Heart left ventricle (tissue), 16 donors: ENCODE measurements around the gene PKP3. TPM values are rescaled to one million over a fixed set of nuclear protein-coding genes. Genes with fewer than 3 reads are reported as not detected.

Experiments
- ATAC-seq, 4 donors: fragments of 200-7000 bp; cut with Tn5 transposase; one replicate each; pipeline ENCODE4 v1.9.1; 2020 to 2022; ENCODE audit warnings: moderate library complexity in 4 of 4, mild to moderate bottlenecking in 3 of 4, moderate number of reproducible peaks in 1 of 4
- DNase-seq, 5 donors: peaks; one replicate each; pipeline ENCODE4 v3.0.0-alpha.2; 2020
- H3K27ac ChIP-seq, 12 donors: fragments of 200-600 bp; sonication (generic) in 4 of 12; one replicate each; pipeline versions ENCODE4 v1.5.0 to v1.8.0; 2016 to 2022; ENCODE audit warnings: mild to moderate bottlenecking in 2 of 12
- H3K27me3 ChIP-seq, 9 donors: fragments of 200-600 bp; sonication (generic) in 2 of 9; one replicate each; pipeline versions ENCODE4 v1.5.1 to v1.8.0; 2016 to 2022; ENCODE audit warnings: mild to moderate bottlenecking in 3 of 9
- H3K36me3 ChIP-seq, 9 donors: fragments of 200-600 bp; sonication (generic) in 2 of 9; one replicate each; pipeline versions ENCODE4 v1.5.0 to v1.8.0; 2018 to 2022; ENCODE audit warnings: mild to moderate bottlenecking in 2 of 9
- H3K4me1 ChIP-seq, 12 donors: fragments of 200-600 bp; sonication (generic) in 4 of 12; one replicate each; pipeline versions ENCODE4 v1.5.0 to v1.8.0; 2016 to 2022; ENCODE audit warnings: mild to moderate bottlenecking in 3 of 12
- H3K4me3 ChIP-seq, 12 donors: fragments of 200-600 bp; sonication (generic) in 4 of 12; one replicate each; pipeline versions ENCODE4 v1.5.0 to v1.8.0; 2017 to 2022; ENCODE audit warnings: mild to moderate bottlenecking in 9 of 12, moderate library complexity in 4 of 12
- H3K9me3 ChIP-seq, 12 donors: fragments of 200-600 bp; sonication (generic) in 4 of 12; one replicate each; pipeline versions ENCODE4 v1.5.0 to v1.8.0; 2016 to 2022; ENCODE audit warnings: mild to moderate bottlenecking in 1 of 12
- POLR2A ChIP-seq, 2 donors: fragments of 450-650 bp; IDR thresholded peaks; one replicate each; pipeline ENCODE4 v1.6.1; 2017; ENCODE audit warnings: antibody characterized with exemption in 2 of 2, mild to moderate bottlenecking in 2 of 2, moderate library complexity in 2 of 2
- WGBS, 4 donors: extraction: QIAGEN DNeasy Blood & Tissue Kit in 2 of 4; methylation state at CpG; one replicate each; pipeline versions ENCODE4 v1.1.5 to v1.1.7; 2013 to 2018; 5-methylcytosine and 5-hydroxymethylcytosine counted together
- intact Hi-C, 10 donors: fragments of 100-400 bp; cut with DNase I; formaldehyde crosslinking; loops; one replicate each; pipeline versions ENCODE4 v1.11.1 to v1.14.2; 2022
- polyA plus RNA-seq, 2 donors: library from polyadenylated mRNA; stranded (reverse); fragments of 200-250 nt; gene quantifications; one replicate each; pipeline ENCODE4 v1.2.3, GENCODE V29; 2013
- total RNA-seq, 9 donors: library from RNA; depleted of rRNA in 2 of 9; stranded (reverse); fragments of >200 nt in 2 of 9; fragmentation: NEBNext Ultra II Directional in 3 of 9; extraction: Animal tissue kit (Norgen Biotek cat#: 25700) in 3 of 9; gene quantifications; one replicate each; pipeline versions ENCODE4 v1.1.0 to v1.2.4, GENCODE V29; 2016 to 2023
- TF ChIP-seq, protein P1 (sequence below), 12 donors: fragments of 200-600 bp; sonication (generic) in 4 of 12; IDR thresholded peaks; one replicate each; pipeline versions ENCODE4 v1.5.0 to v1.8.0; 2018 to 2022; ENCODE audit warnings: antibody characterized with exemption in 12 of 12, mild to moderate bottlenecking in 5 of 12
- donor health status: ischemic (EF 13 %, LVEDD 7.1; RV severe dilation, severe dysfunction).
- donor health status: healthy with polysubstance abuse.
- donor health status: DM: no; HTN: yes; CAD: no.
- donor health status: DM: no; HTN: no; CAD: no.
- donor health status: ischemic (EF 25% LVEDD 6.9; RV normal size, moderate dysfunction).
- donor health status: ischemic (EF 25% LVEDD 5.7; RV mildly dilated, moderate dysfunction).
- donor health status: healthy.
- donor health status: DM: yes; HTN: yes; CAD: no.
- donor health status: ischemic (EF 35%, LVEDD 5.7; RV mildly dilated, moderate dysfunction).
- donor health status: nonischemic (EF 11% LVEDD 7.7; RV severe dilation, severe dysfunction).
- donor health status: DM: yes; HTN: yes; CAD: no.
- donor health status: PGD.
- donor health status: ischemic (EF 29% LVEDD 5.4; RV normal size, mild dysfunction).
- donor health status: nonischemic (EF 23%, LVEDD 6.1; RV moderate dilation, normal function).

PKP3 gene
- total and polyA plus RNA-seq, 11 donors: 0.15 to 2.0 (median 0.61) TPM

DNA sequence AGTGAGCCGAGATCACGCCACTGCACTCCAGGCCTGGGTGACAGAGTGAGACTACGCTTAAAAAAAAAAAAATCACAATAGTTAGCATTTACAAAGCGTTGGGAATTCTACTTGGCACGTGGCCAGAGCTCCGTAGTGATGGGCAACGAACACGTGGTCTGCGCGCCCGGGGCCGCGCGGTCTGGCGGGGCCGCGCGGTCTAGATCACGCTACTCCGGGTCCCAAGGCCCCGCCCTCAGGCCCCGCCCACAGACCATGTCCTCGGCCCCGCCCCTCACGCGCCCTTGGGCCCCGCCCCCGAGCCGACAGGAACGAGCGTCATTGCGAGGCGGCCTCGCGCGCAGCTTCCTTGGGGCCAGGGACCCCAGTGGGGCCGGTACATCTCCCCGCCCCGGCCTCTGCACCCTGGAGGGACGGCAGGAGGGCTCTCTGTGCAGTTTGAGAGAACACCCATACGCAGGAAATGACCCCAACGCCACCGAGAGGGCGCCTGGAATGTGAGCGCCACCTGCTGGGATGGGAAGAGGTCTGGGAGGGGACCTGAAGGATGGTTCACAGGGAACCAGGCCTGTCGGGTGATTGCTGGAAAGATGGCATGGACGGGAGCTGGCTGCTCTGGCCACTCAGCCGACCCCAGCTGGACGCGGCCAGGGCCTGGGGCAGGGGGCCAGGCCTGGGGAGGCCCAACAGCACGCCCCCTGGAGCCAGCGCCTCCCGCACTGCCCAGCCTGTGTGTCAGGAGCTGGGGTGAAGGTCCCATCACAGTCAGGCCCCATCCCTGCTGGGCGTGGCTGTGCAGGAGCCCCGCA lies 54.1 kb downstream of the PKP3 start:
- intact Hi-C loops: loop anchor here in 7 of 10 donors (1.0 to 5.0 kb wide), 6 partner anchors 31 to 241 kb away; partner anchors contain the start of genes BET1L (in 1 of the 7), RIC8A (in 1 of the 7) and RNH1 (in 1 of the 7)
- peak overlapping the region; percentile 77 to 97 (median 93) for H3K27ac ChIP-seq
- WGBS, 4 donors: 3 to 5% (median 4%) methylated on average over 23 to 55 of the region's 55 CpGs
- TF ChIP-seq, protein P1, sequence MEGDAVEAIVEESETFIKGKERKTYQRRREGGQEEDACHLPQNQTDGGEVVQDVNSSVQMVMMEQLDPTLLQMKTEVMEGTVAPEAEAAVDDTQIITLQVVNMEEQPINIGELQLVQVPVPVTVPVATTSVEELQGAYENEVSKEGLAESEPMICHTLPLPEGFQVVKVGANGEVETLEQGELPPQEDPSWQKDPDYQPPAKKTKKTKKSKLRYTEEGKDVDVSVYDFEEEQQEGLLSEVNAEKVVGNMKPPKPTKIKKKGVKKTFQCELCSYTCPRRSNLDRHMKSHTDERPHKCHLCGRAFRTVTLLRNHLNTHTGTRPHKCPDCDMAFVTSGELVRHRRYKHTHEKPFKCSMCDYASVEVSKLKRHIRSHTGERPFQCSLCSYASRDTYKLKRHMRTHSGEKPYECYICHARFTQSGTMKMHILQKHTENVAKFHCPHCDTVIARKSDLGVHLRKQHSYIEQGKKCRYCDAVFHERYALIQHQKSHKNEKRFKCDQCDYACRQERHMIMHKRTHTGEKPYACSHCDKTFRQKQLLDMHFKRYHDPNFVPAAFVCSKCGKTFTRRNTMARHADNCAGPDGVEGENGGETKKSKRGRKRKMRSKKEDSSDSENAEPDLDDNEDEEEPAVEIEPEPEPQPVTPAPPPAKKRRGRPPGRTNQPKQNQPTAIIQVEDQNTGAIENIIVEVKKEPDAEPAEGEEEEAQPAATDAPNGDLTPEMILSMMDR (IDR thresholded peaks at IDR 0.05): peak; percentile 64 to 98 (median 84)
- peak in 1 of 2 donors; percentile 82 for TF ChIP-seq POLR2A (IDR thresholded peaks at IDR 0.05)
- ATAC-seq: peak; percentile 85 to 90 (median 86)
- peaks cover 0 to 9% (median 4%) of the 10 kb centered on the region in 9 donors for H3K36me3 ChIP-seq
- peaks cover 0 to 45% (median 28%) of the 10 kb centered on the region in 12 donors for H3K4me1 ChIP-seq
- peaks cover 0 to 3% (median 0%) of the 10 kb centered on the region in 9 donors for H3K27me3 ChIP-seq
- DNase-seq: peak; percentile 95 to 98 (median 95)
- H3K9me3 ChIP-seq: no peaks in the 10 kb centered on the region
- peak overlapping the region; percentile 26 to 92 (median 64) for H3K4me3 ChIP-seq

DNA sequence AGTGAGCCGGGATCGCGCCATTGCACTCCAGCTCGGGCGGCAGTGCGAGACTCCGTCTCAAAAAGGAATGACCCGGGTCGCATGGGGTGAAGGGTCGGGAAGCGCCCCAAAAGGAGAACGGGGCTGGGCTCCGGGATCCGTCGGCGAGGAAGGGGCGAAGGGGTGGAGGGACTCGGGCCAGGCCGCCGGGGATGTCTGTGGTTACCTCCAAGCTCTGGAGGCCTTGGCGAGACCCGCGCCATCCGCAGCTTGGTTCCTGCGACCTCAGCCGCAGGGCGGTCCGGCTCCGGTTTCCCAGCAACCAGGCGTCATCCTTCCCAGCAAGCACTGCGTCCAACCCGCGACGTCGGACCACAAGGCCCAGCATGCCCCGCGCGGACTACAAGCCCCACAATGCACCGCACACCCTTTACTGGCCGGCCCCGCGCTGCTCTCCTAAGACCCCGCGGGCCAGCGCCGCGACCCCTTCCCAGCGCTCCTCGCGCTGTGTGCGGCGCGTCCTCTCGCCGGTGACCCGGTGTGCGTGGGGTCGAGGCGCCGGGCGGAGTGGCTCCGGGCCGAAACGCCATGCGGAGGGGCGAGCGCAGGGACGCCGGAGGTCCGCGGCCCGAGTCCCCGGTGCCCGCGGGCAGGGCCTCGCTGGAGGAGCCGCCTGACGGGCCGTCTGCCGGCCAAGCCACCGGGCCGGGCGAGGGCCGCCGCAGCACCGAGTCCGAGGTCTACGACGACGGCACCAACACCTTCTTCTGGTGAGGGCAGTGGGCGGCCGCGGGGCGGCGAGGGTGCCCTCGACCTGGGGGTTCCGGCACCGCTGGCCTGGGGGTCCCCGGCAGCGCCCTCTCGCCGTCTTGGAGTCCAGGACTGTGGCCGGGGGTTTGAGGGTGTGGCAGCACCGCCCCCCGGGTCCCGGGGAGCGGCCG lies 56.1 kb downstream of the PKP3 start, which contains the start of gene PTDSS2:
TSS of gene PTDSS2 (plus strand) at position 391 of the 920 bp plus-strand sequence. CDS start at position 568, 177 bp downstream.
- Histone ChIP-seq H3K4me1 (peaks cover 0 to 42% (median 27%) of the 10 kb centered on the region in 12 donors), H3K36me3 (peaks cover 0 to 20% (median 16%) of the 10 kb centered on the region in 9 donors), H3K27ac (peak within 1 kb of the TSS in 11 of 12 donors; percentile 70 to 97 (median 93)), H3K4me3 (peak within 1 kb of the TSS; percentile 68 to 99 (median 95)), H3K27me3 (no peaks in the 10 kb centered on the region), H3K9me3 (no peaks in the 10 kb centered on the region)
- TF ChIP-seq POLR2A (IDR thresholded peaks at IDR 0.05): peak in 1 of 2 donors; percentile 83
- TF ChIP-seq, protein P1 (IDR thresholded peaks at IDR 0.05): no peak
- ATAC-seq: peak; percentile 92 to 94 (median 93)
- intact Hi-C loops: loop anchor here (2.0 to 10.0 kb wide), 8 partner anchors 33 to 245 kb away; partner anchors contain the start of genes RNH1 (in 5 of the 10), BET1L (in 4 of the 10) and RIC8A (in 4 of the 10)
- peak; percentile 97 to 98 (median 98) for DNase-seq
- WGBS, 4 donors: 0 to 1% (median 0%) methylated on average over 56 to 108 of the region's 108 CpGs

DNA sequence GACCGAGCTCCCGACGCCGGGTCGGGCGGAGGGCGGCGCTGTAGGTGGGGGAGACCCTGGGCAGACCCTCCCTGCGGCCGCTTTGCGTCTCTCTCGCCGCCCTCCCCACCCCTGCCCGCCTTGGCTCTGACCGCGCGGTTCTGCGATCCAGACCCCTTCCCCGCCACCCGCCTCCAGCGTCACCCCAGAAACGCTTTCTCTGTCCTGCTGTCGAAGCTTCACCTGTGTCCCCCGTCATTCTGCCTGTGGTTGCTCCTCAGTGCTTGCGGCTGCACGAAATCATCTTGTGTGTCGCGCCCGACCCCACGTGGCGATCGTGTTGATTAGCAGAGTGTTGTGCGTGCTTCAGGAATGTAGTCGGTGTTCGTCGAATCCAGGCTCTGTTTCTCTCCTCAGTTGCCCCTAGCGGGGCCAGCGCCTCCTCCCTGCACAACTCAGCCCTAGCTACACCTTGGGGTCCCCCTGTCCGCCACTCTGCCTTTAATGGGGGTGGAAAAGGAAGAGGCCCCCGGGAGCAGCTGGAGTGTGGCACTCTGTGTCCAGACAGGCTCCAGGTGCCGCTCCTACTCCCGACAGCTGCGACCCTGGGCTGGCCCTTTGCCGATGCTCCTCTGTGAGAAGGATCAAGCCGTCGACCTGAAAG lies 56.9 kb downstream of the PKP3 start:
- intact Hi-C loops: loop anchor here in 8 of 10 donors (5.0 to 10.0 kb wide), 5 partner anchors 44 to 246 kb away; partner anchors contain the start of genes RNH1 (in 4 of the 8), BET1L (in 3 of the 8) and RIC8A (in 3 of the 8)
- Histone ChIP-seq H3K9me3 (no peaks in the 10 kb centered on the region), H3K4me1 (peaks cover 0 to 49% (median 27%) of the 10 kb centered on the region in 12 donors), H3K27me3 (no peaks in the 10 kb centered on the region), H3K27ac (peak overlapping the region in 11 of 12 donors; percentile 70 to 97 (median 93)), H3K4me3 (peak overlapping the region; percentile 68 to 99 (median 95)), H3K36me3 (peaks cover 0 to 20% (median 16%) of the 10 kb centered on the region in 9 donors)
- TF ChIP-seq, protein P1 (IDR thresholded peaks at IDR 0.05): peak in 4 of 12 donors; percentile 16 to 30 (median 20)
- no peak for TF ChIP-seq POLR2A (IDR thresholded peaks at IDR 0.05)
- WGBS, 4 donors: 1 to 5% (median 3%) methylated on average over 37 to 46 of the region's 46 CpGs
- DNase-seq (peak in 3 of 5 donors; percentile 44 to 65 (median 64)), ATAC-seq (no peak)
